Measurements from ENCODE around the gene SF3B3. TPM values are rescaled to one million over a fixed set of nuclear protein-coding genes. Genes with fewer than 3 reads are reported as not detected.
A peak's percentile ranks its signal among the peaks of the same experiment; 100 is the strongest.

The SF3B3 gene
- total RNA-seq, 1 donor from 2014 or later = 129 TPM

DNA sequence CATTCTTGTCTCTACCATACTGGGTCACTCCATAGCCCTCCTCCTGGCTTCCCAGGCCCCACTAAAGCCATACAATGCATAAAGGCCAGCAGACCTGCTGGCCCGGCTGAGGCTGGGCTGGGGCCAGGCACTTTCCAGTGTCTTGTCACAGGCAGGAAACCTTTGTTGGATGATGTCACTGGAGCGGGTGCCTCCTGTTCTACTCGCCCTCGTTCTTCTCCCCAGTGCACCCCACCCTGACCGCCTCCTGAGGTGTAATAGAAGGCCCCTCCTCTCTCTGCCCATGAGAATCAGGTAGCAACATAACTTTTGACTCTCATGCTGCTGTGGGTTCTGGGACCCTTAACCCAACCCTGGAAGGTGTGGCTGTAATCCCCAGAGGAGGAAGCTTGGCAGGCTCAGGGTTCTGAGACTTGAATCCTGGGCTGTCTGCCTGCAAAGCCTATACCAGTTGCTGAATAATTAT, 68.5 kb downstream of the SF3B3 start:
- Histone ChIP-seq H3K9me3 (replicated peaks) (no peaks in the 10 kb centered on the region), H3K4me3 (no peak overlapping the region), H3K27ac (replicated peaks) (peak overlapping the region; percentile 79), H3K4me1 (peaks cover 59% of the 10 kb centered on the region), H3K36me3 (no peaks in the 10 kb centered on the region), H3K27me3 (ENCODE audit: low read depth) (no peaks in the 10 kb centered on the region)
- peak; percentile 42 for DNase-seq
- TF ChIP-seq, protein P1, sequence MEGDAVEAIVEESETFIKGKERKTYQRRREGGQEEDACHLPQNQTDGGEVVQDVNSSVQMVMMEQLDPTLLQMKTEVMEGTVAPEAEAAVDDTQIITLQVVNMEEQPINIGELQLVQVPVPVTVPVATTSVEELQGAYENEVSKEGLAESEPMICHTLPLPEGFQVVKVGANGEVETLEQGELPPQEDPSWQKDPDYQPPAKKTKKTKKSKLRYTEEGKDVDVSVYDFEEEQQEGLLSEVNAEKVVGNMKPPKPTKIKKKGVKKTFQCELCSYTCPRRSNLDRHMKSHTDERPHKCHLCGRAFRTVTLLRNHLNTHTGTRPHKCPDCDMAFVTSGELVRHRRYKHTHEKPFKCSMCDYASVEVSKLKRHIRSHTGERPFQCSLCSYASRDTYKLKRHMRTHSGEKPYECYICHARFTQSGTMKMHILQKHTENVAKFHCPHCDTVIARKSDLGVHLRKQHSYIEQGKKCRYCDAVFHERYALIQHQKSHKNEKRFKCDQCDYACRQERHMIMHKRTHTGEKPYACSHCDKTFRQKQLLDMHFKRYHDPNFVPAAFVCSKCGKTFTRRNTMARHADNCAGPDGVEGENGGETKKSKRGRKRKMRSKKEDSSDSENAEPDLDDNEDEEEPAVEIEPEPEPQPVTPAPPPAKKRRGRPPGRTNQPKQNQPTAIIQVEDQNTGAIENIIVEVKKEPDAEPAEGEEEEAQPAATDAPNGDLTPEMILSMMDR (IDR thresholded peaks at IDR 0.05; ENCODE audit: borderline replicate concordance) = no peak
- intact Hi-C loops (cut with micrococcal nuclease) = no loop called here

DNA sequence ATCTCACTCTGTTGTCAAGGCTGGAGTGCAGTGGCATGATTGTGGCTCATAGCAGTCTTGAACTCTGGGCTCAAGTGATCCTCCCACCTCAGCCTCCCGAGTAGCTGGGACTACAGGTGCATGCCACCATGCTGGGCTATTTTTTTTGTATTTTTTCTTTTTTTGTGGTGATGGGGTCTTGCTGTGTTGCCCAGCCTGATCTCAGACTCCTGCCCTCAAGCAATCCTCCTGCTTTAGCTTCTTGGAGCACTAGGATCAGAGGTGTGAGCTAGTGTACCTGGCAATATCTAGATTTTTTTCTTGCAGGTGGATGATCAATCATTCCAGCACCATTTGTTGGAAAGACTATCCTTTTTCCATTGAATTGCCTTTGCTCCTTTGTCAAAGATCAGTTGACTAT, 69.9 kb downstream of the SF3B3 start:
- Histone ChIP-seq H3K4me1 (peaks cover 55% of the 10 kb centered on the region), H3K4me3 (no peak overlapping the region), H3K36me3 (no peaks in the 10 kb centered on the region), H3K9me3 (replicated peaks) (no peaks in the 10 kb centered on the region), H3K27me3 (ENCODE audit: low read depth) (no peaks in the 10 kb centered on the region), H3K27ac (replicated peaks) (peak overlapping the region; percentile 4)
- DNase-seq = no peak
- TF ChIP-seq, protein P1 (IDR thresholded peaks at IDR 0.05; ENCODE audit: borderline replicate concordance) = no peak
- intact Hi-C loops (cut with micrococcal nuclease) = no loop called here

DNA sequence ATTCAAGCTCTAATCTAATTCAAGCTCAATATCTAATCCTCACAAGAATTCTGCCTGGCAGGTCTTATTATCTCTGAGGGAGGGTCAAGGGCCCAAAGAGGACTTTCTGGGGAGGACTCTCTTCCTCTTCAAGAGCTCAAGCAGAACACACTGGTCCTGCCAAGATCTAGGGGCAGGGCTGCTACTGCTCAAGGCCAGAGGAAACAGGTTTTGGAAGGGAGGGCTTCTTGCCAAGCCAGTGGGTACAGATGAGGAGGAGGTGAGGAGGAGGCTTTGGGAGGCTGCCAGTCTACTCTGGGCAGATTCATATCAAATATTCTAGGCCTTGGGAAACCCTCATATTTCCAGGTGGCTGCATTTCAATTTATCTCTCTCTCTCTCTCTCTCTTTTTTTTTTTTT, 71.0 kb downstream of the SF3B3 start:
- intact Hi-C loops (cut with micrococcal nuclease) = no loop called here
- DNase-seq = peak; percentile 38

DNA sequence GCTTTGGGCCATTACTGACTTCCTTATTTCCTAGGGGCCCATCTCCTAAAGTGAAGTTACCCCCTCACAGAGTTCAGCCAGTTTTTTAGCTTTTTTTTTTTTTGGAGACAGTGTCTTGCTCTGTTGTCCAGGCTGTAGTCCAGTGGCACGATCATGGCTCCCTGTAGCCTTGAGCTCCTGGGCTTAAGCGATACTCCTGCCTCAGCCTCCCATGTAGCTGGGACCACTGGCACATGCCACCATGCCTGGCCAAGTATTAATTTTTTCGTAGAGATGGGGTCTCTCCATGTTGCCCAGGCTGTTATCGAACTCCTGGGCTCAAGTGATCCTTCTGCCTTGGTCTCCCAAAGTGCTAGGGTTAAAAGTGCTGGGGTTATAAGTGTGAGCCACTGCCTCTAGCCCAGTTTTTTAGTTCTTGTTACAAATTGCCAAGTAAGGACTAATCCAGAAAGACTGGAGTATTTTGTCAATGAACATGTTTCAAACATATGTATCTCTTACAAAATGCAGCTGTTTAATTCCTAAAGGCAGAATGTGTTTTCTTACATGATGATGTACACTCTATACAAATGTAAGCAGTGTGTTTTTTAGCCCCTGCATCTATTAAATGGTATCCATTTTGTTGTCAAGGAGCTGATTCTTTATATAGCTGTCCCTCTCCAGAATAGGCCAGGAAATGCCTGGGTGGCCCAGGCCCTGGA, 73.7 kb downstream of the SF3B3 start:
- Histone ChIP-seq H3K27ac (replicated peaks) (no peak overlapping the region), H3K27me3 (ENCODE audit: low read depth) (no peaks in the 10 kb centered on the region), H3K4me3 (no peak overlapping the region), H3K4me1 (peaks cover 18% of the 10 kb centered on the region), H3K9me3 (replicated peaks) (no peaks in the 10 kb centered on the region), H3K36me3 (no peaks in the 10 kb centered on the region)
- no peak for DNase-seq
- intact Hi-C loops (cut with micrococcal nuclease) = no loop called here
- TF ChIP-seq, protein P1 (IDR thresholded peaks at IDR 0.05; ENCODE audit: borderline replicate concordance) = no peak

More for the DNA sequence above, 71.0 kb downstream of the SF3B3 start:
- TF ChIP-seq, protein P1 (IDR thresholded peaks at IDR 0.05; ENCODE audit: borderline replicate concordance) = no peak
- Histone ChIP-seq H3K27ac (replicated peaks) (peak overlapping the region; percentile 60), H3K4me3 (no peak overlapping the region), H3K27me3 (ENCODE audit: low read depth) (no peaks in the 10 kb centered on the region), H3K36me3 (no peaks in the 10 kb centered on the region), H3K9me3 (replicated peaks) (no peaks in the 10 kb centered on the region), H3K4me1 (peaks cover 45% of the 10 kb centered on the region)

DNA sequence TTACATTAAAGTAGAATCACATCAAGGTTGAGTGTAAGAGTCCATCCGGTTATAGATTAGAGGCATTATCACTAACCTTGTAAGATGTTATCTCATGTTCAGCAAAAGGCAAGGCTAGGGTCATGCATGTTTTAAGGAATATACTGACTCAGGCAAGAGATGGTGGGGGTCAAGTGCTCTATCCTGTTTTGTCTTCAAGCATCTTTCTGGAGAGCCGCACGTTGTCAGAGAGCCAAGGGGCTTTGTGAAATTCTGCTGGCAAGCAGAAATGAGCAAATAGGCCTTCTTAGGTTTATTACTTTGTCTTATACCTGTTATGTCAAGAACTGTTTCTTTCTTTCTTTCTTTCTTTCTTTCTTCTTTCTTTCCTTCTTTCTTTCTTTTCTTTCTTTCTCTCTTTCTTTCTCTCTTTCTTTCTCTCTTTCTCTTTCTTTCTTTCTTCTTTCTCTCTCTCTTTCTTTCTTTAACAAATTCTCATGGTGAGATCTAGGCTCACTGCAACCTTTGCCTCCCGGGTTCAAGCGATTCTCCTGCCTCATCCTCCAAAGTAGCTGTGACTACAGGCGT, 75.4 kb downstream of the SF3B3 start:
- Histone ChIP-seq H3K36me3 (no peaks in the 10 kb centered on the region), H3K4me1 (peaks cover 10% of the 10 kb centered on the region), H3K27me3 (ENCODE audit: low read depth) (no peaks in the 10 kb centered on the region), H3K27ac (replicated peaks) (no peak overlapping the region), H3K9me3 (replicated peaks) (no peaks in the 10 kb centered on the region), H3K4me3 (no peak overlapping the region)
- TF ChIP-seq, protein P1 (IDR thresholded peaks at IDR 0.05; ENCODE audit: borderline replicate concordance) = no peak
- intact Hi-C loops (cut with micrococcal nuclease) = no loop called here
- DNase-seq = no peak
